Measurements from ENCODE around the gene GALR1.
A peak's percentile ranks its signal among the peaks of the same experiment; 100 is the strongest.
"Not testable (repeated sequence)": the region's sequence is repeated elsewhere in the genome, so short reads cannot be mapped to it uniquely, and the experiment has no call there.

GALR1 gene, protein sequence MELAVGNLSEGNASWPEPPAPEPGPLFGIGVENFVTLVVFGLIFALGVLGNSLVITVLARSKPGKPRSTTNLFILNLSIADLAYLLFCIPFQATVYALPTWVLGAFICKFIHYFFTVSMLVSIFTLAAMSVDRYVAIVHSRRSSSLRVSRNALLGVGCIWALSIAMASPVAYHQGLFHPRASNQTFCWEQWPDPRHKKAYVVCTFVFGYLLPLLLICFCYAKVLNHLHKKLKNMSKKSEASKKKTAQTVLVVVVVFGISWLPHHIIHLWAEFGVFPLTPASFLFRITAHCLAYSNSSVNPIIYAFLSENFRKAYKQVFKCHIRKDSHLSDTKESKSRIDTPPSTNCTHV
- long read RNA-seq, donor 1 = 0 reads
- long read RNA-seq, donor 2 = 0 reads
- long read RNA-seq, donor 3 = 0 reads
- long read RNA-seq, donor 4 = 0 reads
- long read RNA-seq, donor 5, full-length matches to known transcripts = 1 of 1 reads
- long read RNA-seq, donor 5, partial matches to known transcripts = 0 of 1 reads
- long read RNA-seq, donor 5, other reads (novel, unspliced or antisense) = 0 of 1 reads
- long read RNA-seq, donor 6 = 0 reads
- long read RNA-seq, donor 7 = 0 reads
- long read RNA-seq, donor 8 = 0 reads

DNA sequence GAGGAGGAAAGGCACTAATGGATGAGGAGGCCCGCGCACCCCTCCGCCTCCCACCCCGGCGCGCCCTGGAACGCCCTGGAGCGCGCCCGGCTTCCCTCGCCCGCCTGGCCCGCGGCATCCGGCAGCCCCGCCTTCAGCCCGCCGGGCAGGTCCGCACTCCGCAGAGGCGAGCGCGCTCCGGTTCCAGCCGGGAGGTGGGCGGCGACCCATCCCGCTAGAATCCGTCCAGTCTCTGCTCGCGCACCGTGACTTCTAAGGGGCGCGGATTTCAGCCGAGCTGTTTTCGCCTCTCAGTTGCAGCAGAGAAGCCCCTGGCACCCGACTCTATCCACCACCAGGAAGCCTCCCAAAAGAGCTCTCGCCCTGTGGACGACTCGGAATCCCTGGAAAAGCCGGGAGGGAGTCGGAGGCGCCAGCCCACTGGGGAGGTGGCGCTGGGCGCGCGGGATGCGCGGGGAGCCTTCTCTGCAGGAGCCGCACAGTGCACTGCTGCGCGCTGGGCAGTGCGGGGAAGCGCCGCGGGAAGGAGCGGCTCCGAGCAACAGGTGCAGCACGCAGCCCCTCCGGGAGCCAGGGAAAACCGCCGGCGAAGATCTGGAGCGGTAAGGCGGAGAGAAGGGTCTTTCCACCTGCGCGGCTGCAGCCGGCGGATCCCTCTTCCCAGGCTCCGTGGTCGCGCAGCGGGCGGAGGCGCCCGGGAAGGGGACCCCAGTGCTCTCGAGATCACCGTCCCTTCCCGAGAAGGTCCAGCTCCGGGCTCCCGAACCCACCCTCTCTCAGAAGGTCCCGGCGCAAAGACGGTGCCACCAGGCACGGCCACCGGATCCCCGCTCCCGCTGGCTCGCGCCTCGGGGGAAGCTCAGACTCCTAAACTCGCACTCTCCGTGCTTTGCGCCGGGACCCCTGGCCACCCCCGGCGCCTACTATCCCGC, at the start of gene GALR1:
TSS of gene GALR1 (plus strand) at position 280 of the 932 bp plus-strand sequence. CDS start 701 bp downstream, outside the sequence.
- DNase-seq = peak; percentile 73

DNA sequence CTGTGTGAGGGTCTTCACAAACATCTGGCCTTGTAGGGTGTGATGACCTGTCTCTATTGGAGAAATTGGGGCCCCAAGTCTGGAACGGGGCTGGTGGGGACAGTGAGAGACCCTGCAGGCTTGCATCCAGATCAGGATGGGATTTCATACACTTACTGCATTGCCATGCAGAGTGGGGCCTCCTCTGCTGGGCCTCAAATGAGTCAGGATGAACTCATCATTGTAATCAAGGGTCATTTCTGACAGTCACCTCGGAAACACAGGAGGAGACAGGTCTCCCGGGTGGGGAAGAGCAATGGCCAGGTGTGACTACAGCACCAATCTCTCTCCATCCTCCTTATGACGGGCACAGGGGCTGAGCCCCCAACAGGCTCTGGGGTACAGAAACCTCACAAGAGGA, 48.1 kb upstream of the GALR1 start:
- no peak for DNase-seq

DNA sequence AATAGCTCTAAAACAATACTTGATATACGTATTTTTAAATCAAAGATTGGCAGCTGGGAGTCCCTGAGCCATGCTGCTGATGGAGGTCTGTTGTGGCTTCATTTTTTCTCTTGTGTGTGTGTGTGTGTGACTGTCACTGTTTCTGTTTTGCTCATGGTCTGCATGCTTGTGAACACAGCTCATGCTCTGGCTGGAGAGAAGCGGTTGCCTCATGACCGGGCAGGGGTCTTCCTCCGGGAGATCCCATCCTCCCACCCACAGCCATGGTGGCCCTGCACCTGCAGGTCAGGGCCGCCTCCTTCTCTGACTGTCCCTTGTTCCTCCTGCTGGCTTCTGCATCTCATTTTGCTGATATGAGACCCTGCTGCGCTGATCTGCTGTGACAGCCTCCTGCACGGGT, 47.3 kb upstream of the GALR1 start:
- DNase-seq = no peak

DNA sequence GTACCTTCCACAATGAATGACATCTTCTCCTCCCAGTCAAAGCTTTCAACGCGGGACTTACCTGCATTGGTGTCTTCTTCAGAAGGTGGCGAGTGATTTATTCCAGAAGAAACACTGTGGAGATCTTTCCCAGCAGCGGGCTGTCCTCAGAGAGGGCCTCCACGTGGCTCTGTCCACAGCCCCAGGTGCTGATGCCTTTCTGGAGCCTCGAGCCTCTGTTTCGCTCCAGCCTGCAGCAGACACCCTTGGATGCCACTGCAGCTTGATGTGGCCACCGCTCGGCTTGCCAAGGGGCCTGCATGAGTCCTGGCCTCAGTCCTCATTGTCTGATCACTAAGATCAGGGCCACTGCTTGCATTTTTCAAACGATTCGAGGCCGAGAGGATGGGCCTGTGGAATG, 46.6 kb upstream of the GALR1 start:
- DNase-seq = no peak

DNA sequence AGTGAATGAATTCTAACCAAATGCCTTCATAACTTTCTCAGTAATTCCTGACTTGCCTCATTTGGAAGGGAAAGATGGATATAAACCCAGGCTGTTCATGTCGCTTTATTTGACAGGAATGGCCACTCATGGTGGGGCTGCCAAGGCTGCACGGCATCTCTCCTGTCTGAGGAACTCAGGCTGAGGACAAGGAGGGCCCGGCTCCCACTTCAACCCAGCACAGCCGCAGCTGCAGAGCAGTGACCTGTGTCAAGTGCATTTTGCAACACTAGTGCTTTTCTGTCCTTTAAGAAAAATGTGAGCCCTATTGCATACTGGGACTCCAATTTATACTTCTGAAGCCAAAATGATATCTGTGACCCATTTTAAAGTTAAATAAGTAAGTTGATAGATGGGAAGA, 45.8 kb upstream of the GALR1 start:
- DNase-seq = no peak

DNA sequence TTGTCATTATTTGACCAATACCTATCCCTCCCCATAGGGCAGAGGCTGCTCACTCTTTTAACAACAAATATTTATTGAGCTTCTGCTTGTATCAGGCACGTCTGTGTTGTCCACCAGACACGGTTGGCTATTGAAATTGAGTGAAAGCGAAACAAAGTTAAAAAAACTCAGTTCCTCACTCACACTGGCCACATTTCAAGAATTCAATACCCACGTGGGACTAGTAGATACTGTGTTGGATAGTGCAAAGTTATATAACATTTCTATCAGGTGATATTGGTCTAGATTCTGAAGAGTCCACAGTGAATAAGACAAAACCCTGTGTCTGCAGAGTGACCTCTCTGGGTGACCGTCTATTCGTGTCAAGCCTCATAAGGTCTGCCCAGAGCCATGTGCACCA, 43.9 kb upstream of the GALR1 start:
- DNase-seq = no peak

DNA sequence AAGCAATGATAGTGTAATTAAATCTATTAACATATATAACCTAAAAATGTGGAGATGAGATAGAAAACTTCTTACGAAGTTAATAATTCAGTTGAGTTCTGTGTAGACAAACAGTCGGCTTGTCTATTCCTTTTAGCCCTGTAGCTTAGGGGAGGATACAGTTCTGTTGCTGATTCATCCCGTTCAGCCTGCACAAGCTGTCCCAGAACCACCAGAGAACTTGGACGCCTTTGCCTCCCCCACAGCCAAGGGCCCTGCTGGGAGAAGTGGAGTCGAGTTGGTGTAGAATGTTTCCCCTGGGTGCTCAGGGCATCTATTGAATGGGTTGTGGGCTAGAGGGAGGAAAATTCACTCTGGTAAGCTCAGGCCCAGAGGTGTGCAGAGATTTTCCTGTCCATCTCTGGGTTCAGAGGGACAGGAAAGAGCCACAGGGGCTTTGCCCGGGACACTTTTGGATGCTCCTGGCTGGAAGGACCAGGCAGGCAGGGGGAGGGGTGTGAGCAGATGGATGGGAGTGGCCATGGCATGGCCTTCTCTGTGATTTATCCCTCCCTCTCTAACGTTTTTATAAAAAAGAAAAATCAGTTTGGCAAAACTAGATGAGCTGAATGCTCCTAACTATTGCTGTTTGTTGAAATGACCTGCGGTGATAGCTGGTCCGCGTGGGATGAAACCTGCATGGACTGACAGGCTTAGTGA, 42.8 kb upstream of the GALR1 start:
- no peak for DNase-seq

DNA sequence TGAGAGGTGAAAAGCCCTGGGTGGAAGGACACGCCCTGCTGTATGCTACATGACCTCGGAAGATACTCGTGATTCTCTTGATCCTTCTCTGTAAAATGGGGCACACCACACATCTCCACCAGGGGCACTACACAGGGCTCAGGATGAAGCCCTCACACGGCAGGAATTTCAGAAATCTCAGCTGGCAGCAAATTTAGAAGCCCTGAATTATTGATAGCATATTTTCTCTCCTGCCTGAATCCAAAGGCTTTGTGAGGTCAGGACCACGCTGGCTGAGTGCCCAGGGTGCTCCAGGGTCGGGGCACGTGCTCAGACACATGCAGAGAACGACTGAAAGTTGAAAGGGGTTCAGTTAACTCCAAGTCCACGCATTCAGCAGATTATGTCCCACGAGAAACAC, 42.1 kb upstream of the GALR1 start:
- DNase-seq = no peak

DNA sequence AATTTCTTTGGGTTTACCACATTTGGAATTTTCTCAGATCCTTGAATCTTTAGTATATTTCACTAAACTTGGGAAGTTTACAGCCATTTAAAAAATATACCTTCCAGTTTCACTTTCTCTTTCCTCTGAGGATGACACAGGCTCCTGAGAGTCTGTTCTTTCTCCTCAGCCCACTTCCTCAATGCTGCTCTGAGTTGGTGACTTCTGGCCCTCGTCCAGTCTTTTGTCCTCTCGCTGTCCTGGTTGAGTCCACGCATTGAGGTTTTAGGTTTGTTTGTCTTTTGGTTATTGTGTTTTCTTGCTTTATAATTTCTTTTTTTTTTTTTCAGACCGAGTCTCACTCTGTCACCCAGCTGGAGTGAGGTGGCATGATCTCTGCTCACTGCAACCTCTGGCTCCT, 40.7 kb upstream of the GALR1 start:
- no peak for DNase-seq

DNA sequence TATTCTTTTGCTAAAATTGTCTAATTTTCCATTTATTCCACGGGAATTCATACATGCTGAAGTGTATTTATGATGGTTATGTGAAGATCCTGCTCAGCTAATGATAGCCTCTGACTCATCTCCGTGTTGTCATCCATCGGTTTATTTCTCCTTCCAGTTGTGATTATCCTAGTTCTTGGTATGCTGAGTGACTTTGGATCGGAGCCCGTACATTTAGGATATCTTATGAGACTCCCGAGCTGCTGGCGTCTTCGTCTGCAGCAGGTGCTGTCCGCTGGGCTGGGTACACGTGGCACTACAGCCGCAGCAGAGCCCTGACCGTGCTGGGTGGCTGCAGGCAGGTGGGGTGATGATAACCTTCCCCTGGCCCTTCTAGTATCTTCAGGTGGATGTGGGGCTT, 40.1 kb upstream of the GALR1 start:
- DNase-seq = no peak

DNA sequence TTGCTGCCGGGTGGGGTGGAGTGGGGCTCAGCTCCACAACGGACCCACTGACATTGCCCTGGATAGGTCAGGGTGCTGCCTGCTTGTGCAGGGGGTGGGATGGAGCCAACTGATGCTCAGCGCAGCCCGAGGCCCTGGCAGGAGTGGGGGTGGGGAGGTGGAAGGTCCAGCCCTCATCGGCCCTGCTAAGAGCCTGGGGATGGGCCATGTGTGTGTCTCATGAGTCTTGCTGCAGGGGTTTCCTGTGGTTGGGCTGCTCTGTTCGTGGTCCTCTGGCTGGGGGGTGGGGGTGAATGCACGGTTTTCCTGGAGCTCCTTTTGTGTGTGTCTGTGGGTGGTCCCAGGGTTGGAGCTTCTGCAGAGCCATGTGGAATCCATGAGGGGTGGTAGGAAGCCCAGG, 39.4 kb upstream of the GALR1 start:
- DNase-seq = no peak

DNA sequence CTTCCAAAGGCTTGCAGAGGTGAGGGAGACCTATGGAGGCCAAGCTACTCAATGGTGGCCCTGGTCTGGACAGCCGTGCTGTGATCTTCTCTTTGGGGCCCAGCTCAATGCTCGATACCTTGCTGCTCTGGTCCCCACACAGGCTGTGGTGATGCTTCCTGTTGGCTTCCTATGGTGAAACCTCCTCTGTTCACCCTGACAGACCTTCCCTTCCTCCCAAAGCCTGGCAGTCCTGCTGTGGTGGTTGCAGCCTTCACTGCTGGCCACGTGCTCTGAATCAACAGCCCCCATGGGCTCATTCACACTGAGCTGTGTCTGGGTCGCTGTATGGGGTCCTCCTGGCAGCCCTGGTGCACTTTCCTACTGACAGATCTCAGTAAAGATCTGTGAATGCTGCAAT, 31.0 kb upstream of the GALR1 start:
- no peak for DNase-seq

DNA sequence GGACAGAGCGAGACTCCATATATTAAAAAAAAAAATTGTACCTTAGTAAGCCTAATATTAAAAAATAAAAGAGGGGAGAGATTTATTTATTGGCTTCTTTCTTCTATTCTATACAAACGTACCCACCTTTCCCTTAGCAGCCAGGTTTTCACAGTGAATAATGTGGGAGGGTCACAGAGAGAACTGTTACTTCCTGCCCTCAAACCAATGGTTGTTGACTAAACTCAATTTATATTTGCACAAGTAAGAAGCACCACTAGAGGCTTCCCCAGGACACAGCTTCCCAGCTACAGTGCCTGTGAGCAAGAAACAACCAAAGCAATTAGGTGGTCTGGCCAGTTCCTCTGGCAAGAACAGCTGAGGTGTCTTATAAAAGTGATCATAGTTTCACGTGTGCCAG, 28.9 kb upstream of the GALR1 start:
- no peak for DNase-seq

DNA sequence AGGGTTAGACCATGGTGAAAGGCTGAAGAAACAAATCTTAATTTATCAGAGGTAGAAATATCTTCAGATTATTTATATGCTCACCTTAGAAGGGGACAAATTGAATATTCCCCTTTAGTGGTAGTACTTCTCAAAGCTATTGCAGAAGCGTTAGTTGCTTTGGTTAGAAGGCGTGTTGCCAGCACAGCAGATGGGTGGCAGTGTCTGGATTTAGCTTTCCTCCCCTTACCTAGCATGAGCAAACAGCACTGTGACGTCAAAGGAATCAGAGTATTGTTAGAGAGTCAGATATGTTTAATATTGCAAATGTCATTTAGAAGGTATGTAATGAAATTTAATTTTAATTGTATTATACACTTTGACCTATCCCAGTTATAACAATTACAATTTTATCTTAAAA, 27.2 kb upstream of the GALR1 start:
- DNase-seq = no peak

DNA sequence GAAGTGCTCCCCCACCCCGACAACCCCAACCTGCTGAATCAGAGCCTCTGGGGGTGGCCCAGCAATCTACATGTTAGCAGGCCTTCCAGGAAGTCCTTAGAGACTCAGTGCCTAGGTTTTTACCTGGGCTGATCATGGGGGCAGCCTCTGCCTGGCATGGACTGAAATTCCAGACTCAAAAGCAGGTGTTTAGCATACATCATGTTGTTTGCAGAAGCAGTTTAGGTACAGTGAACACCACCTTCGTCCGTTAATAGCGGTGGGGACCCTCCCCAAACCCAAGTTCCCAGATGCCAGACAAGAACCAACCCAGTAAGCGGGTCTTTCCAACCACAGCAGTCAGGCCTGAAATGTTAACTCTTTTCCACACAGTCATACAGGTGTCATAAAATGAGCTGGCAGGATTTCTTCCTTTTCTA, 26.4 kb upstream of the GALR1 start:
- DNase-seq = no peak

DNA sequence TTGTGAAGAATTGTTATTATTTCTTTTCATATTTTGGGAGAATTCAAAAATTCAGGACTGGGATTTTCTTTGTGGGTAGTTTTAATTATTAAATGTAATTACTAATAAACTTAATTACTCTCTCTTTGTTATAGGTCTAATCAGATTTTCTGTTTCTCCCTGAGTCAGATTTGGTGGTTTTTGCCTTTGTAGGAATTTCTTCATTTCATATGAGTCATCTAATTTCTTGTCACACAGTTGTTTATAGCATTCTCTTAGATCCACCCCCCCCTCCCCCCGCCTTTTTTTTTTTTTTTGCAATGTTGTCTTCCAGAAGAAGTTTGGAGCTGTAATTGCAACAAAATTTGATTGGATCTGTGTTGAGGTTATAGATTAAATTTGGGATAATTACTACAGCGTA, 26.0 kb upstream of the GALR1 start:
- DNase-seq = no peak

DNA sequence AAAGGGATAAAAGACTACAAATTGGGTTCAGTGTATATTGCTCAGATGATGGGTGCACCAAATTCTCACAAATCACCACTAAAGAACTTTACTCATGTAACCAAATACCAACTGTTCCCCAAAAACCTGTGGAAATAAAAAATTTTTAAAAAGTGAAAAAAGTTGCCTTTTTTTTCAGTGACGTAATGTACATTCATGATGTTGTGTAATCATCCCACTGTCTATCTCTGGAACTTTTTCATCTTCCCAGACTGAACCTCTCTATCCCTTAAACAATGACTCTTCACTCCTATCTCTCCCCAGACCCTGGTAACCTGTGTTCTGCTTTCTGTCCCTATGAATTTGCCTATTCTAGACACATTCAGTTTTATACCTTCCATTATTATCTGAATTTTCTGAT, 19.0 kb upstream of the GALR1 start:
- no peak for DNase-seq

DNA sequence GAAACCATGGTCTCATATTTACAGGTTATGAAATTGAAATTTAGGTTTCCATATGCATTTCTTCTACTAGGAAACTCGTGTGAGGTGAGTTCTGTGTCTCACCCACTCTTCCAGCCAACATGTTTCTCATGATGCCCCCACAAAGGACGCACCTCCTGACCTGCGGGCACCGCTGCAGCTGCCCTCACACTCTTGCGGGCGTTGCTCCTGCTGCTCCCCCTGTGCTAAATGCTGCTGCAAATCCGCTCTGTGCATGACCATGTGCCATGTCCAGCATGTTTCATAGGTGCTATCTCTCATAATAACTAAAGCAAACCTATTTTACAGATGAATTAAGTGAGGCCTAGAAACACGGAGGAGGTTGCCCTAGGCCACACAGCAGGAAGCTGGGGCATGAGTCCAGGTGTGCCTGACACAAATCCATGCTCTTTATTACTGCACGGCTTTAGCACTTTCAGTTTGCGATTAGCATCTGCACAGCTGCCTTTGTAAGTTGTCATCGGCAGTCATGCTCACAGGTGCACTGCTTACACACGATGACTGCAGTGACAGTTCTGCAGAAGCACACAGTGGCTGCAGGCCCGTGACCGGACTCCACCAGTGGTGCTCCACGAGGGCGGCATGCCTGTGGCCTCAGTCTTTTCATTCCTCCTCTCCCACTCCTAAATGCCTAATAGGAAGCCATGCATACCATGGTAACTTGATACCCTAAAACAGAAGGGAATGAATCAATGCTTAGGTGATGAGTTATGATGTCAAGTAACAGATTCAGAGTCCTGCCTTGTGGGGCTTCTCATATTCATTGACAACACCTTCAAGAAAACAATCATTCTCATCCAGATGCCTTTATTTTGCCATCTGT, 14.9 kb upstream of the GALR1 start:
- DNase-seq = no peak

DNA sequence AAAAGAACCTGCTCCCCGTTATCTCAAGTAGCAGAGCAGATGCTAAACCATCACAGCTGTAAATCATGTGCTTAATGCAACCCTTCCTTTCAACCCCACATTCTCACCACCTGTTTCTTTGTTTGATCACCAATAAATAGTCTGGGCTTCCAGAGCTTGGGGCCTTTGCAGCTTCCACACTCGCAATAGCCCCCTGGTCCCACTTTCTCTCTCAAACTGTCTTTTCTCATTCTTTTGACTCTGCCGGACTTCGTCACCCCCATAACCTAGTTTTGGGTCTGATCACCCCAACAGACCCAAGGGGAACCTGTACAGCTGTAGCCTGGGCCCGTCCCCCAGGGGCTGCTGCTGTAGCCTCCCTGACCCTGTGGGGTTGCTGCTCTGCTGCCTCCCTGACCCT, 10.4 kb upstream of the GALR1 start:
- not testable (repeated sequence) for DNase-seq

DNA sequence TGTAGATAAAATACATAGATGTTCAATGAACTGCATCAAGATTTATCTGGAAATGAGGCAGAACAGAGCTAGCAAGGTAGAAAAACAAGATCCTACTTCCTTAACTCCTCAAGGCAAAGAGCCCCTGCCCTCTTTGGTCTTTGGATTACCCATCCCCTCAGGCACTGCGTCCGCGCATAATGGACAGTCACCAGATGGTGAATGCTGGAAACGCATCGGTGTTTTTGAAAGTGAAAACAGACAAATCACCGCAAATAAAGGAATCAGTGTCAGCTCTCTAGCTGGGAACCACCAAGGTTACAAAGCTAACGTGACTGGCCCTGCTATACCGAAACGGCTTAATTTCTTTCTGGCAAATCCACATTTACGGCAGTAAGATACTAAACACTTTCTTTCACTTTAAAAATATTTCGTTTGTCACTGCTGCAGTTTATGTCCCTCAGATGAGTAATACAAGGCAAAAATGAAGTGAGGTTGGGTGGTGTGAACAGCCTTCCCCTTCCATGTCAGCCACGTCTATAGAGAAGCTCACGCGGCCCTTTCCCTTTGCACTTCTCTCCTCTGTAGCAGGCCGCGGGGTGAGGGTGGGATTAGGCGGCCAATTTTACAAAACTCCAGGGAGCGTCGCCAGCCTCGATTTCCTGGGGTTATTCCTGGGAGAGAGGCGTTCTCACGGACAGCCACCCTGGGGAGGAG, 627 bp upstream of the GALR1 start:
- no peak for DNase-seq

DNA sequence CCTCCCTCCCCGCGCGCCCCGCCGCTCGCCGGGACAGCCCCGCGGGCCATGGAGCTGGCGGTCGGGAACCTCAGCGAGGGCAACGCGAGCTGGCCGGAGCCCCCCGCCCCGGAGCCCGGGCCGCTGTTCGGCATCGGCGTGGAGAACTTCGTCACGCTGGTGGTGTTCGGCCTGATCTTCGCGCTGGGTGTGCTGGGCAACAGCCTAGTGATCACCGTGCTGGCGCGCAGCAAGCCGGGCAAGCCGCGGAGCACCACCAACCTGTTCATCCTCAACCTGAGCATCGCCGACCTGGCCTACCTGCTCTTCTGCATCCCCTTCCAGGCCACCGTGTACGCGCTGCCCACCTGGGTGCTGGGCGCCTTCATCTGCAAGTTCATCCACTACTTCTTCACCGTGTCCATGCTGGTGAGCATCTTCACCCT, 865 bp downstream of the GALR1 start:
- DNase-seq = peak; percentile 37

Measured in right kidney (tissue), 9 donors.